ENCODE data around the gene RPS6KC1. TPM values are rescaled to one million over a fixed set of nuclear protein-coding genes. Genes with fewer than 3 reads are reported as not detected.
"Not testable (repeated sequence)": the region's sequence is repeated elsewhere in the genome, so short reads cannot be mapped to it uniquely, and the experiment has no call there.

The RPS6KC1 gene
- total and polyA plus RNA-seq, 5 experiments from 2014 or later: 5.1 to 15.6 (median 5.9) TPM

- Mint-ChIP-seq H3K4me3 (no peak overlapping the region), H3K4me1 (no peaks in the 10 kb centered on the region), H3K27ac (peak overlapping the region in 1 of 10 donors; percentile 65), H3K9me3 (peaks cover 0 to 5% (median 0%) of the 10 kb centered on the region in 9 donors), H3K27me3 (peaks cover 24 to 50% (median 37%) of the 10 kb centered on the region in 5 donors), H3K36me3 (peaks cover 2 to 7% (median 4%) of the 10 kb centered on the region in 3 donors)
- DNase-seq (no peak), ATAC-seq (no peak)
- POLR2A ChIA-PET: no interaction called here
Measured at GRCh38 chr1:213035573-213035972, 15.5 kb upstream of the RPS6KC1 start.

- Mint-ChIP-seq H3K27ac (no peak overlapping the region), H3K36me3 (no peaks in the 10 kb centered on the region), H3K27me3 (peaks cover 5 to 29% (median 10%) of the 10 kb centered on the region in 5 donors), H3K9me3 (no peaks in the 10 kb centered on the region), H3K4me1 (peaks cover 0 to 5% (median 2%) of the 10 kb centered on the region in 4 donors), H3K4me3 (no peak overlapping the region)
- DNase-seq (no peak), ATAC-seq (no peak)
- POLR2A ChIA-PET: no interaction called here
Measured at GRCh38 chr1:213041443-213041842, 9.6 kb upstream of the RPS6KC1 start.

GRCh38 chr1:213045321-213046226, 5.5 kb upstream of the RPS6KC1 start:
- DNase-seq, ATAC-seq, H3K4me3 Mint-ChIP-seq, POLR2A ChIA-PET: not testable (repeated sequence)
- H3K27ac Mint-ChIP-seq: peak overlapping the region in 1 of 10 donors; percentile 30
- peaks cover 0 to 19% (median 6%) of the 10 kb centered on the region in 3 donors for H3K36me3 Mint-ChIP-seq
- H3K9me3 Mint-ChIP-seq: peaks cover 0 to 17% (median under 1%) of the 10 kb centered on the region in 9 donors
- peaks cover 11 to 44% (median 16%) of the 10 kb centered on the region in 5 donors for H3K27me3 Mint-ChIP-seq
- peaks cover 5 to 10% (median 8%) of the 10 kb centered on the region in 4 donors for H3K4me1 Mint-ChIP-seq

DNA sequence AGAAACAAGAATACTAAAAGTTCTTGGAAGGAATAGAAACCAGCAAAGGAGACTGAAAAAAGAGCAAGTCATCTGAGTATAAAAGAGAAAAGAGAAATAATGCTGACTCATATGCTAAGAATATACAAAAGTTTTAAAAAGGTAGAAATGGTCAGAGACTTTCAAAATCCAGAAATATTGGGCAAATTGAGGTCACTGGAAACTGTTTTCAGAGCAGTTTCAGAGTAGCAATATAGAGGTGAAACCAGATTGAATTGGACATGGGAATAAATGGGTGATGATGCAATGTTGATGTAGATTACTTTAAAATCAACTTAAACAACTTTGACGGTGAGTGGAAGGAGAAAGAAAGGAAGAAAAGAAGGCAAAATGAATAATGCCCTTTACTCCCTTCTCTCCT, 1.8 kb upstream of the RPS6KC1 start:
- POLR2A ChIA-PET: interaction anchor here (0.6 kb wide), 1 partner anchor 42 kb away, joined by 5 read pairs; no protein-coding TSS in a partner anchor
- Mint-ChIP-seq H3K27ac (no peak overlapping the region), H3K36me3 (peaks cover 0 to 22% (median 6%) of the 10 kb centered on the region in 3 donors), H3K27me3 (peaks cover 11 to 44% (median 14%) of the 10 kb centered on the region in 5 donors), H3K4me3 (peak overlapping the region in 6 of 10 donors; percentile 1 to 54 (median 36)), H3K9me3 (peaks cover 0 to 20% (median 3%) of the 10 kb centered on the region in 9 donors), H3K4me1 (peaks cover 15 to 32% (median 28%) of the 10 kb centered on the region in 4 donors)
- DNase-seq (no peak), ATAC-seq (no peak)

DNA sequence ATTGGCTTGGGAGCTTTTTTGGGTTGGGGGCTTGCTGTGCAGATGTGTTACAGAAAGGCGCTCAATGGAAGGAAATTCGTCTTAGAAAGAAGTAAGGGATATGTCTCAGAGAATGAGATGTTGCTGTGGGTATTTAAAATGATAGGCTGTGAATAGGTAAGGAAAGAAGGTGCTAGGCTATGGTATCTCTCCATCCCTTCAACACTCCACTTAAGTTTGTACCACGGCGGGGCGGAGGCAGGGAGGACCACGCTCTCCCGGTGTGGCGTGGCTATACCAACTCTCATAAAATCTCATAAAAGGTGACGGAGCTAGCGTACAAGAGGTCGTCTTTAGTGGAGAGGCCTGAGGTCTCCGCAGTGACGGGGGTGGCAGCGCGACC, 305 bp upstream of the RPS6KC1 start:
- ATAC-seq (peak; percentile 41 to 57), DNase-seq (no peak)
- Mint-ChIP-seq H3K27me3 (peaks cover 11 to 36% (median 14%) of the 10 kb centered on the region in 5 donors), H3K9me3 (peaks cover 0 to 20% (median 3%) of the 10 kb centered on the region in 9 donors), H3K36me3 (peaks cover 0 to 22% (median 6%) of the 10 kb centered on the region in 3 donors), H3K4me1 (peaks cover 15 to 40% (median 34%) of the 10 kb centered on the region in 4 donors), H3K4me3 (peak overlapping the region; percentile 88 to 100 (median 96)), H3K27ac (peak overlapping the region; percentile 89 to 98 (median 95))
- POLR2A ChIA-PET: interaction anchor here (1.0 to 1.2 kb wide), 2 partner anchors 36 to 260 kb away, joined by 5 to 8 read pairs; partner anchors contain the start of gene ANGEL2

DNA sequence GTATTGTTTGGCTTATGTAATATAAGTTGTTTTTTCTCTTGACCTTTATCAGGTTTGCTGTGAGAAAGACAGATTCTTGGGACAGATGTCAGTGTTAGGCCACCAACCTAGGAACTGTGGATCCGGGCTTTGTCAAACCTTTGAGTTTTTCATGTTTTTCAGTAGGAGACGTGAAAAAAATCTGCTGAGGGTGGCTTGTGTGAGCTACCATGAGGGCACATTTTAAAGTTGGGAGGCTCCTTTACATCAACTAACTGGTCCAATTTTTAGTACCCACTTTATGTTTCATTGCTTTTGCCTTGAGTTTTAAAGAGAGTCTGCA, 801 bp downstream of the RPS6KC1 start:
- Mint-ChIP-seq H3K27me3 (peaks cover 8 to 27% (median 14%) of the 10 kb centered on the region in 5 donors), H3K27ac (peak overlapping the region in 7 of 10 donors; percentile 74 to 93 (median 91)), H3K9me3 (peaks cover 0 to 20% (median 3%) of the 10 kb centered on the region in 9 donors), H3K36me3 (peaks cover 0 to 22% (median 6%) of the 10 kb centered on the region in 3 donors), H3K4me1 (peaks cover 15 to 49% (median 39%) of the 10 kb centered on the region in 4 donors), H3K4me3 (peak overlapping the region; percentile 88 to 100 (median 96))
- no peak for DNase-seq
- no peak for ATAC-seq
- POLR2A ChIA-PET: no interaction called here

- Mint-ChIP-seq H3K4me1 (peaks cover 15 to 52% (median 39%) of the 10 kb centered on the region in 4 donors), H3K4me3 (no peak overlapping the region), H3K9me3 (peaks cover 0 to 20% (median 3%) of the 10 kb centered on the region in 9 donors), H3K27me3 (peaks cover 5 to 11% (median 9%) of the 10 kb centered on the region in 5 donors), H3K36me3 (peaks cover 0 to 18% (median 3%) of the 10 kb centered on the region in 3 donors), H3K27ac (peak overlapping the region in 1 of 10 donors; percentile 0)
- DNase-seq: no peak
- no peak for ATAC-seq
- POLR2A ChIA-PET: interaction anchor here (0.7 kb wide), 1 partner anchor 32 kb away, joined by 5 read pairs; no protein-coding TSS in a partner anchor
Measured at GRCh38 chr1:213053455-213053854, 2.4 kb downstream of the RPS6KC1 start.

GRCh38 chr1:213054142-213054541, 3.1 kb downstream of the RPS6KC1 start:
- Mint-ChIP-seq H3K9me3 (peaks cover 0 to 17% (median 3%) of the 10 kb centered on the region in 9 donors), H3K27me3 (peaks cover 2 to 4% (median 2%) of the 10 kb centered on the region in 5 donors), H3K4me3 (no peak overlapping the region), H3K27ac (no peak overlapping the region), H3K4me1 (peaks cover 15 to 52% (median 39%) of the 10 kb centered on the region in 4 donors), H3K36me3 (peaks cover 0 to 13% (median 1%) of the 10 kb centered on the region in 3 donors)
- DNase-seq: no peak
- ATAC-seq: no peak
- POLR2A ChIA-PET: interaction anchor here (0.7 kb wide), 1 partner anchor 31 kb away, joined by 5 read pairs; no protein-coding TSS in a partner anchor

GRCh38 chr1:213054733-213055591, 3.9 kb downstream of the RPS6KC1 start:
- Mint-ChIP-seq H3K27ac (no peak overlapping the region), H3K9me3 (peaks cover 0 to 9% (median 3%) of the 10 kb centered on the region in 9 donors), H3K36me3 (peaks cover 0 to 9% (median 2%) of the 10 kb centered on the region in 3 donors), H3K4me3 (no peak overlapping the region), H3K27me3 (no peaks in the 10 kb centered on the region), H3K4me1 (peaks cover 15 to 51% (median 39%) of the 10 kb centered on the region in 4 donors)
- no peak for DNase-seq
- POLR2A ChIA-PET: no interaction called here
- no peak for ATAC-seq

DNA sequence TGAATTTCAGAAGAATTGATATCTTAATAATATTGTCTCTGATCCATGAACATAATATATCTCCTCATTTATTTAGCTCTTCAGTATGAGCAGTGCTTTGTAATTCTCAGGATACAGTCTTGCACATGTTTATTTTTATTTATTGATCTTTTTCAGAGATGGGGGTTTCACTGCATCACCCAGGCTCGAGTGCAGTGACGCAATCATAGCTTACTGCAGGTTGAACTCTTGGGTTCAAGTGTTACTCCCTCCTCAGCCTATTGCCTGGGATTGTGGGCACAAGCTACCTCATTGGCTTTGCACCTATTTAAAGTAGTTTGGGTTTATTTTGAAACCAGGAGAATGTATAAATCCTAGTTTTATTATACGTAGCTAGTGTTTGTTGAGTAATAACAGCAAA, 4.7 kb downstream of the RPS6KC1 start:
- Mint-ChIP-seq H3K4me3 (no peak overlapping the region), H3K9me3 (peaks cover 0 to 3% (median under 1%) of the 10 kb centered on the region in 9 donors), H3K27ac (no peak overlapping the region), H3K4me1 (peaks cover 9 to 43% (median 32%) of the 10 kb centered on the region in 4 donors), H3K27me3 (no peaks in the 10 kb centered on the region), H3K36me3 (peaks cover 0 to 2% (median 2%) of the 10 kb centered on the region in 3 donors)
- POLR2A ChIA-PET: no interaction called here
- no peak for DNase-seq
- ATAC-seq: no peak

GRCh38 chr1:213057264-213058059, 6.4 kb downstream of the RPS6KC1 start:
- Mint-ChIP-seq H3K4me3 (no peak overlapping the region), H3K27ac (no peak overlapping the region), H3K4me1 (peaks cover 5 to 36% (median 25%) of the 10 kb centered on the region in 4 donors), H3K9me3 (peaks cover 0 to 3% (median 0%) of the 10 kb centered on the region in 9 donors), H3K36me3 (peaks cover 0 to 4% (median 4%) of the 10 kb centered on the region in 3 donors), H3K27me3 (no peaks in the 10 kb centered on the region)
- ATAC-seq: no peak
- DNase-seq: no peak
- POLR2A ChIA-PET: no interaction called here
